WTC11 (cell line): Measurements from ENCODE around the gene CD300H. TPM values are rescaled to one million over a fixed set of nuclear protein-coding genes. Genes with fewer than 3 reads are reported as not detected.

Source experiments
- ATAC-seq: fragments of 200-7000 bp; cut with Tn5 transposase; 2 replicates; pipeline ENCODE4 v1.10.0; 2021; ENCODE audit warnings: mild to moderate bottlenecking, moderate library complexity
- CTCF ChIA-PET: fragments of 300-600 bp; sonication (Branson Sonifier 250); formaldehyde crosslinking; loops from one replicate; lab custom pipeline; 2021; ENCODE audit warnings: antibody characterized with exemption; lab: Charles Lee
- POLR2A ChIA-PET: fragments of 350-600 bp; sonication (Branson Sonifier 250); formaldehyde crosslinking; loops from one replicate; lab custom pipeline; 2021; ENCODE audit warnings: antibody characterized with exemption; lab: Charles Lee
- DNase-seq: peaks from one replicate; pipeline ENCODE4 v3.0.0; 2021; ENCODE audit warnings: low spot score
- H3K27ac Mint-ChIP-seq: 2 replicates; pipeline ENCODE4 v1.8.0; 2021; ENCODE audit warnings: mixed read lengths
- H3K27me3 Mint-ChIP-seq: 2 replicates; pipeline ENCODE4 v1.8.0; 2021; ENCODE audit warnings: low read depth, mild to moderate bottlenecking, moderate library complexity, mixed read lengths
- H3K36me3 Mint-ChIP-seq: 2 replicates; pipeline ENCODE4 v1.8.0; 2021; ENCODE audit warnings: mixed read lengths
- H3K4me1 Mint-ChIP-seq: 2 replicates; pipeline ENCODE4 v1.8.0; 2022; ENCODE audit warnings: mixed read lengths
- H3K4me3 Mint-ChIP-seq: 2 replicates; pipeline ENCODE4 v1.8.0; 2021; ENCODE audit warnings: mild to moderate bottlenecking, moderate library complexity, mixed read lengths
- H3K9me3 Mint-ChIP-seq: 2 replicates; pipeline ENCODE4 v1.8.0; 2021; ENCODE audit warnings: mixed read lengths
- AR ChIP-seq: fragments of 250-450 bp; sonication (Bioruptor Pico); IDR thresholded peaks from 2 replicates; pipeline ENCODE4 v1.9.0; 2021; ENCODE audit warnings: mild to moderate bottlenecking
- CREB1 ChIP-seq: sonication (generic); formaldehyde crosslinking; IDR thresholded peaks from 2 replicates; pipeline ENCODE4 v1.8.0; 2023; ENCODE audit warnings: mild to moderate bottlenecking, missing genetic modification reagents
- CREM ChIP-seq: sonication (generic); formaldehyde crosslinking; IDR thresholded peaks from 2 replicates; pipeline ENCODE4 v1.8.1; 2022; ENCODE audit warnings: mild to moderate bottlenecking, missing genetic modification reagents, moderate library complexity
- EMX1 ChIP-seq: fragments of 250-450 bp; sonication (Bioruptor Pico); IDR thresholded peaks from 2 replicates; pipeline ENCODE4 v1.8.0; 2021; ENCODE audit warnings: mild to moderate bottlenecking
- FOXJ3 ChIP-seq: sonication (generic); formaldehyde crosslinking; IDR thresholded peaks from 2 replicates; pipeline ENCODE4 v1.9.0; 2021; ENCODE audit warnings: missing genetic modification reagents, mild to moderate bottlenecking, borderline replicate concordance
- FOXK1 ChIP-seq: sonication (generic); formaldehyde crosslinking; IDR thresholded peaks from 2 replicates; pipeline ENCODE4 v1.8.0; 2022; ENCODE audit warnings: mild to moderate bottlenecking, moderate library complexity, missing genetic modification reagents
- HMGXB4 ChIP-seq: sonication (generic); formaldehyde crosslinking; IDR thresholded peaks from 2 replicates; pipeline ENCODE4 v1.8.1; 2023; ENCODE audit warnings: mild to moderate bottlenecking, moderate library complexity, missing genetic modification reagents
- KAT7 ChIP-seq: sonication (generic); formaldehyde crosslinking; IDR thresholded peaks from 2 replicates; pipeline ENCODE4 v1.8.1; 2023; ENCODE audit warnings: missing genetic modification reagents, mild to moderate bottlenecking, borderline replicate concordance
- MXD4 ChIP-seq: fragments of 250-450 bp; sonication (Bioruptor Pico); IDR thresholded peaks from 2 replicates; pipeline ENCODE4 v1.8.0; 2021; ENCODE audit warnings: mild to moderate bottlenecking, moderate library complexity, borderline replicate concordance
- RELA ChIP-seq: sonication (generic); formaldehyde crosslinking; IDR thresholded peaks from 2 replicates; pipeline ENCODE4 v1.8.1; 2022; ENCODE audit warnings: missing genetic modification reagents, mild to moderate bottlenecking, borderline replicate concordance
- TEAD1 ChIP-seq: sonication (generic); formaldehyde crosslinking; IDR thresholded peaks from 2 replicates; pipeline ENCODE4 v1.8.0; 2022; ENCODE audit warnings: mild to moderate bottlenecking, missing genetic modification reagents
- ZNF219 ChIP-seq: sonication (generic); formaldehyde crosslinking; IDR thresholded peaks from 2 replicates; pipeline ENCODE4 v1.8.0; 2023; ENCODE audit warnings: missing genetic modification reagents, mild to moderate bottlenecking, borderline replicate concordance
- ZNF396 ChIP-seq: fragments of 250-450 bp; sonication (Bioruptor Pico); IDR thresholded peaks from 2 replicates; pipeline ENCODE4 v1.8.0; 2021; ENCODE audit warnings: mild to moderate bottlenecking, moderate library complexity, borderline replicate concordance
- ZNF512 ChIP-seq: sonication (generic); formaldehyde crosslinking; IDR thresholded peaks from 2 replicates; pipeline ENCODE4 v1.8.1; 2022; ENCODE audit warnings: missing genetic modification reagents, borderline replicate concordance
- total RNA-seq: library from RNA; stranded (reverse); gene quantifications from 3 replicates; pipeline ENCODE4 v1.2.3, GENCODE V29; 2021
- TF ChIP-seq, protein P1 (sequence below): sonication (generic); formaldehyde crosslinking; IDR thresholded peaks from 2 replicates; pipeline ENCODE4 v1.8.1; 2022; ENCODE audit warnings: mild to moderate bottlenecking, missing genetic modification reagents, moderate library complexity, borderline replicate concordance
- TF ChIP-seq, protein P2 (sequence below): sonication (generic); formaldehyde crosslinking; IDR thresholded peaks from 2 replicates; pipeline ENCODE4 v1.8.0; 2023; ENCODE audit warnings: missing genetic modification reagents
- TF ChIP-seq, protein P3 (sequence below): sonication (generic); formaldehyde crosslinking; IDR thresholded peaks from 2 replicates; pipeline ENCODE4 v1.8.1; 2023; ENCODE audit warnings: mild to moderate bottlenecking, missing genetic modification reagents
- TF ChIP-seq, protein P4 (sequence below): sonication (generic); formaldehyde crosslinking; IDR thresholded peaks from 2 replicates; pipeline ENCODE4 v1.8.0; 2022; ENCODE audit warnings: missing genetic modification reagents
- TF ChIP-seq, protein P5 (sequence below): sonication (generic); formaldehyde crosslinking; IDR thresholded peaks from 2 replicates; pipeline ENCODE4 v1.8.0; 2022; ENCODE audit warnings: mild to moderate bottlenecking, missing genetic modification reagents

The CD300H gene
- total RNA-seq, 1 experiment from 2014 or later = not detected

- TF ChIP-seq ZNF512 (CRISPR knock-in tag) = no peak
Observed at GRCh38 chr17:74525465-74525725, 41.9 kb downstream of the CD300H start (continued).

DNA sequence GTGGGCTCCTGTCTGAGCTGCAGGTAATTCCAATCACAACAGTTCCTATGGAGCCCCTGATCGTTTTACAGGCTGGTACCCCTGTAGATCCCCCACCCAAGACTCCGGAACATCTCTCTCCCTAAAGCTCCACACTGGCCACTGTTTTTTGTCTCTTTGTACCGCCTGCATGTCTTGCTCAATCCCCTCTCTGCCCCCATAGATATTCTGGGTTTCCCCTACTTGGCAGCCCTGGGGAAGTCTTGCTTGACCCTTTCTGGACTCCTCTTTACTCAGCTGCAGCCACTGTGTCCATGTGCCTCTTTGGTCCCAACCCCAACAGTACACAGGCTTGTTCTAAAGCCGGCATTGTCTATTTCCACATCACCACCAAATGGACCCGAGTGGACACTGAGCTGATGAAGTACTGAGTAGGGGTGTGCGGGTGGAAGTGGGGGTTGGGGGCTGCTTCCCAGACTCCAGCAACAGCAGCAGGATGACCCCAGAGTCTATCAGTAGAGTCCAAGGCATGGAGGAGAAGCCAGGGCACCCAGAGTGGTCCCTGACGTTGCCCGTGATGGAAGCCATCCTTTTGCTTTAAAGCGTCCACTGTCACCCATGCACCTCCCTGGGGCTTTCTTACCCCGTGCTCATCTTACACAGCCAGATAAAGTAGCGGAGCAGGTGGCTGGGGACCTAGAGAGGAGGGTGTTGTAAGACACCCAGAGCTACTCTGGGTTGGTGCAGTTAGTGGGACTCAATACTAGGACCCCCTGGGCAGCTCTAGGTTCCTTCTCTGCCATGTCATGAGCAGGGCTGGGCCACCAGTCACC lies 42.5 kb downstream of the CD300H start:
- Mint-ChIP-seq H3K27ac (no peak overlapping the region), H3K27me3 (peaks cover 24% of the 10 kb centered on the region), H3K9me3 (peaks cover 16% of the 10 kb centered on the region), H3K36me3 (no peaks in the 10 kb centered on the region), H3K4me1 (no peaks in the 10 kb centered on the region), H3K4me3 (no peak overlapping the region)
- no peak for DNase-seq
- TF ChIP-seq AR (CRISPR knock-in tag) = no peak
- no peak for TF ChIP-seq CREM
- TF ChIP-seq, protein P1, sequence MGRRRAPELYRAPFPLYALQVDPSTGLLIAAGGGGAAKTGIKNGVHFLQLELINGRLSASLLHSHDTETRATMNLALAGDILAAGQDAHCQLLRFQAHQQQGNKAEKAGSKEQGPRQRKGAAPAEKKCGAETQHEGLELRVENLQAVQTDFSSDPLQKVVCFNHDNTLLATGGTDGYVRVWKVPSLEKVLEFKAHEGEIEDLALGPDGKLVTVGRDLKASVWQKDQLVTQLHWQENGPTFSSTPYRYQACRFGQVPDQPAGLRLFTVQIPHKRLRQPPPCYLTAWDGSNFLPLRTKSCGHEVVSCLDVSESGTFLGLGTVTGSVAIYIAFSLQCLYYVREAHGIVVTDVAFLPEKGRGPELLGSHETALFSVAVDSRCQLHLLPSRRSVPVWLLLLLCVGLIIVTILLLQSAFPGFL (CRISPR knock-in tag) = no peak
- TF ChIP-seq, protein P2, sequence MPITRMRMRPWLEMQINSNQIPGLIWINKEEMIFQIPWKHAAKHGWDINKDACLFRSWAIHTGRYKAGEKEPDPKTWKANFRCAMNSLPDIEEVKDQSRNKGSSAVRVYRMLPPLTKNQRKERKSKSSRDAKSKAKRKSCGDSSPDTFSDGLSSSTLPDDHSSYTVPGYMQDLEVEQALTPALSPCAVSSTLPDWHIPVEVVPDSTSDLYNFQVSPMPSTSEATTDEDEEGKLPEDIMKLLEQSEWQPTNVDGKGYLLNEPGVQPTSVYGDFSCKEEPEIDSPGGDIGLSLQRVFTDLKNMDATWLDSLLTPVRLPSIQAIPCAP = no peak
- TF ChIP-seq FOXK1 (CRISPR knock-in tag) = no peak
- no peak for TF ChIP-seq FOXJ3 (CRISPR knock-in tag)
- TF ChIP-seq EMX1 (CRISPR knock-in tag) = no peak
- TF ChIP-seq, protein P3, sequence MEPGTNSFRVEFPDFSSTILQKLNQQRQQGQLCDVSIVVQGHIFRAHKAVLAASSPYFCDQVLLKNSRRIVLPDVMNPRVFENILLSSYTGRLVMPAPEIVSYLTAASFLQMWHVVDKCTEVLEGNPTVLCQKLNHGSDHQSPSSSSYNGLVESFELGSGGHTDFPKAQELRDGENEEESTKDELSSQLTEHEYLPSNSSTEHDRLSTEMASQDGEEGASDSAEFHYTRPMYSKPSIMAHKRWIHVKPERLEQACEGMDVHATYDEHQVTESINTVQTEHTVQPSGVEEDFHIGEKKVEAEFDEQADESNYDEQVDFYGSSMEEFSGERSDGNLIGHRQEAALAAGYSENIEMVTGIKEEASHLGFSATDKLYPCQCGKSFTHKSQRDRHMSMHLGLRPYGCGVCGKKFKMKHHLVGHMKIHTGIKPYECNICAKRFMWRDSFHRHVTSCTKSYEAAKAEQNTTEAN (CRISPR knock-in tag) = no peak
- TF ChIP-seq TEAD1 (CRISPR knock-in tag) = no peak
- TF ChIP-seq ZNF219 (CRISPR knock-in tag) = no peak
- no peak for TF ChIP-seq RELA (CRISPR knock-in tag)
- TF ChIP-seq KAT7 = no peak
- TF ChIP-seq MXD4 (CRISPR knock-in tag) = no peak
- no peak for TF ChIP-seq HMGXB4 (CRISPR knock-in tag)
- TF ChIP-seq ZNF396 (CRISPR knock-in tag) = no peak
- TF ChIP-seq, protein P4, sequence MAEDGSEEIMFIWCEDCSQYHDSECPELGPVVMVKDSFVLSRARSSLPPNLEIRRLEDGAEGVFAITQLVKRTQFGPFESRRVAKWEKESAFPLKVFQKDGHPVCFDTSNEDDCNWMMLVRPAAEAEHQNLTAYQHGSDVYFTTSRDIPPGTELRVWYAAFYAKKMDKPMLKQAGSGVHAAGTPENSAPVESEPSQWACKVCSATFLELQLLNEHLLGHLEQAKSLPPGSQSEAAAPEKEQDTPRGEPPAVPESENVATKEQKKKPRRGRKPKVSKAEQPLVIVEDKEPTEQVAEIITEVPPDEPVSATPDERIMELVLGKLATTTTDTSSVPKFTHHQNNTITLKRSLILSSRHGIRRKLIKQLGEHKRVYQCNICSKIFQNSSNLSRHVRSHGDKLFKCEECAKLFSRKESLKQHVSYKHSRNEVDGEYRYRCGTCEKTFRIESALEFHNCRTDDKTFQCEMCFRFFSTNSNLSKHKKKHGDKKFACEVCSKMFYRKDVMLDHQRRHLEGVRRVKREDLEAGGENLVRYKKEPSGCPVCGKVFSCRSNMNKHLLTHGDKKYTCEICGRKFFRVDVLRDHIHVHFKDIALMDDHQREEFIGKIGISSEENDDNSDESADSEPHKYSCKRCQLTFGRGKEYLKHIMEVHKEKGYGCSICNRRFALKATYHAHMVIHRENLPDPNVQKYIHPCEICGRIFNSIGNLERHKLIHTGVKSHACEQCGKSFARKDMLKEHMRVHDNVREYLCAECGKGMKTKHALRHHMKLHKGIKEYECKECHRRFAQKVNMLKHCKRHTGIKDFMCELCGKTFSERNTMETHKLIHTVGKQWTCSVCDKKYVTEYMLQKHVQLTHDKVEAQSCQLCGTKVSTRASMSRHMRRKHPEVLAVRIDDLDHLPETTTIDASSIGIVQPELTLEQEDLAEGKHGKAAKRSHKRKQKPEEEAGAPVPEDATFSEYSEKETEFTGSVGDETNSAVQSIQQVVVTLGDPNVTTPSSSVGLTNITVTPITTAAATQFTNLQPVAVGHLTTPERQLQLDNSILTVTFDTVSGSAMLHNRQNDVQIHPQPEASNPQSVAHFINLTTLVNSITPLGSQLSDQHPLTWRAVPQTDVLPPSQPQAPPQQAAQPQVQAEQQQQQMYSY (CRISPR knock-in tag) = no peak
- no peak for TF ChIP-seq CREB1
- TF ChIP-seq, protein P5, sequence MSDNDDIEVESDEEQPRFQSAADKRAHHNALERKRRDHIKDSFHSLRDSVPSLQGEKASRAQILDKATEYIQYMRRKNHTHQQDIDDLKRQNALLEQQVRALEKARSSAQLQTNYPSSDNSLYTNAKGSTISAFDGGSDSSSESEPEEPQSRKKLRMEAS (CRISPR knock-in tag) = no peak
- CTCF ChIA-PET = interaction anchor here (1.2 to 1.6 kb wide), 2 partner anchors 146 to 157 kb away, joined by 3 read pairs; no protein-coding TSS in a partner anchor
- POLR2A ChIA-PET = no interaction called here
- no peak for ATAC-seq
